ENCODE results near the gene THOP1. TPM values are rescaled to one million over a fixed set of nuclear protein-coding genes. Genes with fewer than 3 reads are reported as not detected.

THOP1 gene
- polyA plus RNA-seq, 3 donors, result 44.7 to 59.9 (median 59.8) TPM

GRCh38 chr19:2795827-2796658 is 10.7 kb downstream of the THOP1 start:
- no peak for DNase-seq (ENCODE audit: extremely low read depth in 1 of 11, low read depth in 9 of 11, low spot score in 4 of 11)

DNA sequence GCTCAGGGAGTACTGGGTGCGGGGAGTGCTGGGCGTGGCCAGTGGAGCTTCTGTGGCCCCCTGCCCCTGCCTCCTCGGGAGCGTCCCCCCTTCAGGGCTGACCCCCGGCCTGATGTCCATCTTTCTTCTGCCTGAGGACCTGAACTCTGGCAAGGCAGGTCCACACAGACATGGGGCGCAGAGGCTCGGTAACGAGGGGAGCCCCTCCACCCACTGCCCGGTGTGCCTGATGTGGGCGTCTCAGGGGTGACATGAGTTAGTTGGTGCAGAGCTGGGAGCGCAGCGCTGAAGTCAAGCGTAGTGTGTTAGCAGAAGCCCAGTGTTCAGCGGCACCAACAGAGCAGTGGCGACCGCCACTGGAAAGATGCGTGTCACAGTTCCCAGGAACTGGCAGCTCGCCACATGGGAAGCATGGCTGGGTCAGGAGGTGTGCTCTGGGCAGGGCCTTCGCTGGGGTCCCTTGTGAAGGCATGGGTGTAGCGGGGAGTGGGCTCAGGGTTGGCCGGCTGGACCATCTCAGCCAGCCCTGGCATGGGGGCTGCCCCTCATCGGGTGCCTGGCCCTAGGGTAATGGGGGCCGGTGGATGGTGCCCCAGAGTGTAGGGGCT is 11.5 kb downstream of the THOP1 start:
- no peak for DNase-seq (ENCODE audit: extremely low read depth in 1 of 11, low read depth in 9 of 11, low spot score in 4 of 11)

GRCh38 chr19:2797280-2797679 is 12.0 kb downstream of the THOP1 start:
- no peak for DNase-seq (ENCODE audit: extremely low read depth in 1 of 11, low read depth in 9 of 11, low spot score in 4 of 11)

GRCh38 chr19:2798158-2798685 is 12.9 kb downstream of the THOP1 start:
- no peak for DNase-seq (ENCODE audit: extremely low read depth in 1 of 11, low read depth in 9 of 11, low spot score in 4 of 11)

DNA sequence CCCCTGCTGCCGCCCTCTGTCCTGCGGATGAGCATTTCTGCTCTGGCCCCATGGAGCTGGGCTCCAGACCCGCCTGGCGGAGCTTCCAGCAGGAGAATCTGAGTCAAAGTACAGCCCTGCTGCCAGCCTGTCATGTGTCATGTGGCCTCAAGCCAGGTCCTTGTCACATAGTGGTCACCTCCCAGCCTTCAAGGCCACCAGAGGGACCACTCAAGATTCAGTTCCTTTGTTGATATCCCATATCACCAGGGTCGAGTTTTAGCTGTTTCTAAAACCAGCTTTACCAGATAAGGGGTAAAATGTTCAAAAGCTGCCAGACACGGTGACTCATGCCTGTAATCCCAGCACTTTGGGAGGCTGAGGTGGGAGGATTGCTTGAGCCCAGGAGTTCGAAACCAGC is 13.4 kb downstream of the THOP1 start:
- DNase-seq (ENCODE audit: extremely low read depth in 1 of 11, low read depth in 9 of 11, low spot score in 4 of 11), result no peak

DNA sequence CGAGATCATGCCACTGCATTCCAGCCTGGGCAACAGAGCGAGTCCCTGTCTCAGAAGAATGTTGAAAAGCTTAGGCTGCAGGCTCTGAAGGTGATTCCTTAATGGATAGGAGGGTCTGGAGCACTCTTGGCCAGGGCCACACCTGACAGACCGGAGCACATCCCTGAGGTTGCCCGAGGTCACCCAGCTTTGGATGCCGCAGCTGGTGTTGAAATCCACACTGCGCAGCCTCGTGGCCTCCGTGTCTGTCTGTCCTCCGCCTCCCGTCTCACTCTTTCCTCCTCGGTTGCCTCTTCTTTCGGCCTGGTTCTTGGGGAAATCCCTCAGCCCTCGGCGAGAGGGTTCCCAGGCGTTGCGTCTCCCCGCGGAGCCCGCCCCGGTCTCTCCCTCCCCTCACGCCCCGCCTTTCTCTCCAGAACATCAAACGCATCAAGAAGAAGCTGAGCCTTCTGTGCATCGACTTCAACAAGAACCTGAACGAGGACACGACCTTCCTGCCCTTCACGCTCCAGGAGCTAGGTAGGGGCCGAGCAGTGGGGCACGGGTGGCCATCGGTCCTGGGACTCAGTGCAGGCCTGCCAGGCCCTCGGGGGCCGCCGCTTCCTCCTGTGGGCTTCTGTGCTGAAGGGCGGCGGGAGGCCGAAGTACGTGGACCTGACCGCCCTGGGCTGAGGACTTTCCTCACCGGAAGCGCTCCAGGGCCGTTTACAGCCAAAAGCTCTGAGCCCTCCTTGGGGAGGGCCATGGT is 14.1 kb downstream of the THOP1 start:
- no peak for DNase-seq (ENCODE audit: extremely low read depth in 1 of 11, low read depth in 9 of 11, low spot score in 4 of 11)

GRCh38 chr19:2800506-2800905 is 15.2 kb downstream of the THOP1 start:
- no peak for DNase-seq (ENCODE audit: extremely low read depth in 1 of 11, low read depth in 9 of 11, low spot score in 4 of 11)

DNA sequence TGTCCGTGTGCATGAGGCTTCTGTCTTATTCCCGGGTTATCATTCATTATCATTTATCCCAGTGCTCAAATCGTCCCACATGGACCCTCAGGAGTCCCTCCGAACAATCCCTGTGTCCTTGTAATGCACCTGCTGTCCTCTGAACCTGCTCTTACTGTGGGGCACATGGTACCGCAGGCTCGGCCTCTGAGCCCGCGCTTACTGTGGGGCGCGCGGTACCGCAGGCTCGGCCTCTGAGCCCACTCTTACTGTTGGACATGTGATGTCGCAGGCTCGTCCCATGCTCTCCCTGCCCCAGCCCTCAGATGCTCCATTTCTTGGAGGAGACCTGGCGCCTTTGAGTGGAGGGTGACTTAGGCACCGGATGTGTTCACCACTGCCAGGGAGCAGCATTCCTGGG is 17.5 kb downstream of the THOP1 start:
- DNase-seq (ENCODE audit: extremely low read depth in 1 of 11, low read depth in 9 of 11, low spot score in 4 of 11), result no peak

- DNase-seq (ENCODE audit: extremely low read depth in 1 of 11, low read depth in 9 of 11, low spot score in 4 of 11), result no peak
These were observed 18.3 kb downstream of the THOP1 start for GRCh38 chr19:2803486-2804155.

- no peak for DNase-seq (ENCODE audit: extremely low read depth in 1 of 11, low read depth in 9 of 11, low spot score in 4 of 11)
These were observed 19.1 kb downstream of the THOP1 start for GRCh38 chr19:2804156-2805004.

DNA sequence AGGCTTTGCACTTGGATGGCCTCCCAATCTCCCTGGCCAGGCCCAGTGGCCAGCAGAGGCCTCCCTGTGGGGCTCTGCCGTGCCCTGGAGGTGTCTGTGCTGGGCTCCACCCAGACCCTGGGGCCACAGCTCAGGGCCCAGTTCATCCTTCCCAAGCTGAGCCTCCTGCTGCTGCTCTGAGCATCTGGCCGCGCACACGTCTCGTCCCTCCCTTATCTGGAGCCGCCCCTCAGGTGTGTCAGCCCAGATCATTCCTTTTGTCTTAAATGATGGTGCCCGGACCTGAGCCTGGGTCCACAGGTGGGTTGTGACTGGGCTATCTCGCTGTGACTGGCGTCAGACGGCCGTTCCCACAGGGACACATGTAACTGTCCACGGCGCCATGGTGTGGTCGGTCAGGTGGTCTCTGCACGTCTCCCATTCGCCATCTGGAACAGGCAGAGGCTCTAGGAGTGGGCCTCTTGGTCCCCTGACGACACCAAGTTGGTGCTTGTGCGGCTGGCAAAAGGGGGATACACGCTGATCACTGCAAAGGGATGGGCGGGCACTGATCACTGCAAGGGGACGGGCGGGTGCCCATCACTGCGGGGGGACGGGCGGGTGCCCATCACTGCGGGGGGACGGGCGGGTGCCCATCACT is 20.1 kb downstream of the THOP1 start:
- DNase-seq (ENCODE audit: extremely low read depth in 1 of 11, low read depth in 9 of 11, low spot score in 4 of 11), result no peak

DNA sequence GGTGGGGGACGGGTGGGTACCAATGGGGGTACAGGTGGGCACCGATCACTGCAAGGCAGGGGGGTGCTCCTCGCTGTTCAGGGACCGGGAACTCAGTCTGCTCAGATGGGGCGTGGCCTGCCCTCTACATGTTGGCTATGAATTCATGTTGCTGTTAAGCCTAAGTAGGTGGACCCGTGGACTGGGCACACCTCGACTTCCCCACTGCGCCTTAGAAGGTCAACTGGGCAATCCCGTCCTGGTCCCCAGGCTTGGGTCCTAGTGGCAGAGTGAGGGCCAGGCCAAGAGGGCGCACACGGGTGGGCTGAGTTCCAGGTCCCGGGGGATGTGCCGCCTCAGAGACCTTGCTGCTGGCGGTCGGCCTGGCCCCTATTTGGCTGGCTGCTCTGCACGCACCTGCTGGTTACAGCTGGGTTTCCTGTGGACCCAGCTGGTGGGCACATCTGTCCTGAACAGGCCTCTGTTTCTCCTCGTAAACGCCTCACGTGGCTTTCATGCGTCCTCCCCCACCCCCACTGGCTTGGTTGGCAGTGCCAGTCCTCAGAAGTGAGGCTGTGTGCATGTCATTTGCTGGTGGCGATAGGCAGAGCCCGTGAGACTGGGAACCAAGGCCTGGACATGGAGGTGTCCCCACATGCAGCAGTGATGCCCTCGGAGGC is 20.8 kb downstream of the THOP1 start:
- no peak for DNase-seq (ENCODE audit: extremely low read depth in 1 of 11, low read depth in 9 of 11, low spot score in 4 of 11)

GRCh38 chr19:2806736-2807378 is 21.6 kb downstream of the THOP1 start:
- DNase-seq (ENCODE audit: extremely low read depth in 1 of 11, low read depth in 9 of 11, low spot score in 4 of 11), result no peak

DNA sequence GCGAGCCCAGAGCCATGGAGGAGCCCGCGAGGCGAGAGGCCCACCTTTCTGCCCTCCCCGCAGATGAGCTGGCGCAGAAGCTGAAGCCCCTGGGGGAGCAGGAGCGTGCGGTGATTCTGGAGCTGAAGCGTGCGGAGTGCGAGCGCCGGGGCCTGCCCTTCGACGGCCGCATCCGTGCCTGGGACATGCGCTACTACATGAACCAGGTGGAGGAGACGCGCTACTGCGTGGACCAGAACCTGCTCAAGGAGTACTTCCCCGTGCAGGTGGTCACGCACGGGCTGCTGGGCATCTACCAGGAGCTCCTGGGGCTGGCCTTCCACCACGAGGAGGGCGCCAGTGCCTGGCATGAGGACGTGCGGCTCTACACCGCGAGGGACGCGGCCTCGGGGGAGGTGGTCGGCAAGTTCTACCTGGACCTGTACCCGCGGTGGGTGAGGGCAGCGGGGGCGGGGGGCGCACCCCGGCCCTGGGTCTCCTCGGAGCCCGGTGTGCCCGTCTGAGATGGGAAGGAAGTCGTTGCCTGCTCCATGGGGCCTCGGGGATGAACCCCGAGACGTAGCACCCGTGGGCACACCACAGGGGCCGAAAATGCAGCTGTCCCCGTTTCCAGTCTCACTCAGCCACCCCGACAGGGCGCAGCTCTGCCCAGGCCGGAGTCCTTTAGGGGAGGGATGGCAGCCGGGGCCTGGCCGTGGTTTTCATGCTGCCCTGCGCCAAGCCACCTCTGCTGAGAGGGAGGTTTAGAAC is 22.3 kb downstream of the THOP1 start:
- DNase-seq (ENCODE audit: extremely low read depth in 1 of 11, low read depth in 9 of 11, low spot score in 4 of 11), result no peak

- no peak for DNase-seq (ENCODE audit: extremely low read depth in 1 of 11, low read depth in 9 of 11, low spot score in 4 of 11)
These were observed 23.0 kb downstream of the THOP1 start for GRCh38 chr19:2808129-2808941.
